ENCODE data around the gene LRSAM1.

Gene LRSAM1
- long read RNA-seq, donor 1, partial matches to known transcripts, result 0 of 3 reads
- long read RNA-seq, donor 1, other reads (novel, unspliced or antisense), result 0 of 3 reads
- long read RNA-seq, donor 2, partial matches to known transcripts, result 0 of 1 reads
- long read RNA-seq, donor 2, other reads (novel, unspliced or antisense), result 0 of 1 reads
- long read RNA-seq, donor 3, partial matches to known transcripts, result 0 of 1 reads
- long read RNA-seq, donor 3, other reads (novel, unspliced or antisense), result 0 of 1 reads
- long read RNA-seq, donor 4, result 0 reads
- long read RNA-seq, donor 5, result 0 reads
- long read RNA-seq, donor 6, partial matches to known transcripts, result 0 of 2 reads
- long read RNA-seq, donor 6, other reads (novel, unspliced or antisense), result 0 of 2 reads
- long read RNA-seq, donor 7, partial matches to known transcripts, result 0 of 2 reads
- long read RNA-seq, donor 7, other reads (novel, unspliced or antisense), result 0 of 2 reads
- long read RNA-seq, donor 8, partial matches to known transcripts, result 0 of 1 reads
- long read RNA-seq, donor 8, other reads (novel, unspliced or antisense), result 0 of 1 reads

GRCh38 chr9:127450830-127451607, at the start of gene LRSAM1, which contains the start of gene RPL12:
TSS of gene LRSAM1 (plus strand) at chr9:127451510. CDS start at chr9:127454528, 3,018 bp downstream.
TSS of gene RPL12 (minus strand) at chr9:127451406. CDS start at chr9:127451317, 89 bp downstream.
- peak; percentile 97 for DNase-seq

DNA sequence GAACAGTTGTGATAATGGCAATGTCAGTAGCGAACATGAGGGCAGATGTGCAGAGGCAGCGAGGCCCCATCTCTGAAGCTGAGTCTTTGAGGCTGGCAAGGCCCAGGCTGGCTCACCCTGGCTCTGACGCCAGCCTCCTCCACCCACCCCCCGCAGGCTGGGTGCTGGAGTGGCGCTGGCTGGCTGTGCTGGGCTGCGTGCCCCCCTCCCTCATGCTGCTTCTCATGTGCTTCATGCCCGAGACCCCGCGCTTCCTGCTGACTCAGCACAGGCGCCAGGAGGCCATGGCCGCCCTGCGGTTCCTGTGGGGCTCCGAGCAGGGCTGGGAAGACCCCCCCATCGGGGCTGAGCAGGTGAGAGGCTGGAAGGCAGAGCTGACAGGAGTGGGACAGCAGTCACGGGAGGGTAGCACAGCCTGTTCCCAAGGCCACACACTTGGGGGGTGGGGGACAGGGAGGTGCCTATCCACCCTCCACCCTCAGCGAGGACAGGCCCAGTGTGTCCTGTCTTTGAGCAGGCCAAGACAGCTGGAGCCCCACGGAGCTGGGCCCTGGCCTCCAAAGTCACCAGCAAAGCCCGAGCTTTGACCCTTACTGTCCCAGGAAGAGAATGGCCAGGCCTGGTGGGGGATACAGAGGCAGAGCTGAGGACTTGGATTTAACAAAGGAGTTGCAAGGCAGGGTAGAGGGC, 48.8 kb upstream of the LRSAM1 start:
- DNase-seq, result no peak

- DNase-seq, result no peak
Observed at GRCh38 chr9:127403507-127404192, 47.7 kb upstream of the LRSAM1 start.

- DNase-seq, result no peak
Observed at GRCh38 chr9:127404631-127405030, 46.7 kb upstream of the LRSAM1 start.

GRCh38 chr9:127405344-127406125, 45.8 kb upstream of the LRSAM1 start:
- no peak for DNase-seq

- no peak for DNase-seq
Observed at GRCh38 chr9:127406799-127407491, 44.4 kb upstream of the LRSAM1 start.

GRCh38 chr9:127407492-127407843, 43.8 kb upstream of the LRSAM1 start:
- no peak for DNase-seq

DNA sequence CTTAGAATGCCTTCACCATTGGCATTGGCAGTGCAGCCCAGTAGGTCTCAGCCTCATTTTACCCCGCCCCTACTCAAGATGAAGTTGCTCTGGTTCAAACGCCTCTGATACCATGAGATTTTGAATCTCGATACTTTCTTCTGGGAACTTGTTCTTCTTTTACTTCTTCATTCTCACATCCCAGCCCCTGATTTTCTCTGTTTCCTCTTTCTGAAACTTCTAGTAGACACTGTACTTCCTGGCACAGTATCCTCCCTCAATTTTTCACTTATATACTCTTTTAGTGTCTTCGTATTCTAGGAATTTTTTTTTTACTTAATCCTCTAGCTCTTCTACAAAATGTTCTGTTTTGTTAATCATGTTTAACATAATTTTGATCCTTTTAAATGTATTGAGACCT, 40.2 kb upstream of the LRSAM1 start:
- DNase-seq, result no peak

GRCh38 chr9:127415141-127415540, 36.2 kb upstream of the LRSAM1 start:
- DNase-seq, result no peak

- no peak for DNase-seq
Observed at GRCh38 chr9:127415657-127416056, 35.7 kb upstream of the LRSAM1 start.

DNA sequence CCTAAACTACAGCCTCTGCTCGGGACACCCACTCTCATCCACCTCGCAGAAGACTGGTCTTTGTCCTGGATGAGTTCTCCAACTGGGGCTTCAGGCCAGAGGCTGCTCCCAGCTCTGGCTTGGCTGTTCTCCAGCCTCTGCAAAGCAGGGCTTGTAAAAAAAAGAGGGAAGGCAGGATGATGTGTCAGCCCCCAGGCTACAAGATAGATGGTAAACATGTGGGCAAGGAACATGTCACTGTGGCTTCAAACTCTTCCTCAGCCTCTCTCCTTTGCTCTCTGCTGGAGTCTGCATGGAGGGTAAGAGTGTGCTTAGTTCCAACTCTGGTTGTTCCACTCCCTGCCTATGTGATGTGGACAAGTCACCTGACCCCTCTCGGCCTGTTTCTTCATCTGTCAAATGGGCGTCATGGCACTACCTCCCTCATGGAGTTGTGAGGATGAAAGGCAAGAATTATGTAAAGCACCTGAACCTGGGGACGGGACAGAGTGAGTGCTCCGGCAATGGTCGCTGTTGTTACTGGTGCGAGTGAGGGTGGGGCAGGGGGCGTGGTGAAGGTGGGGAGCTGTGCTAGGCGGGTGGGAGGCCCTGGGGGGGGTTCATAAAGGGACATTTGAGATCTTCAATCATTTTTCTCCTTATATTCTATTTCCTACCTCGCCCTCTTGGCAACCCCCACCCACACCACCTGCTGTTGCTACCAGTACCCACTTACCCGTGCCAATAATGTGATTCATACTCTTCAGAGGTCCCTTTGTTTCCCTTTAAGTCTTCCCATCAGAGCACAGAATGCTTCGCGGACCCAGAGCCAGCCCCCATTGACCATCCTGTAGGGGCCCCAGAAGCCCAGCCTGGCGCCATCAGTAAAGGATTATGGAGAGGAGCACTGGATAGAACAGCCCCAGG, 33.9 kb upstream of the LRSAM1 start:
- no peak for DNase-seq

DNA sequence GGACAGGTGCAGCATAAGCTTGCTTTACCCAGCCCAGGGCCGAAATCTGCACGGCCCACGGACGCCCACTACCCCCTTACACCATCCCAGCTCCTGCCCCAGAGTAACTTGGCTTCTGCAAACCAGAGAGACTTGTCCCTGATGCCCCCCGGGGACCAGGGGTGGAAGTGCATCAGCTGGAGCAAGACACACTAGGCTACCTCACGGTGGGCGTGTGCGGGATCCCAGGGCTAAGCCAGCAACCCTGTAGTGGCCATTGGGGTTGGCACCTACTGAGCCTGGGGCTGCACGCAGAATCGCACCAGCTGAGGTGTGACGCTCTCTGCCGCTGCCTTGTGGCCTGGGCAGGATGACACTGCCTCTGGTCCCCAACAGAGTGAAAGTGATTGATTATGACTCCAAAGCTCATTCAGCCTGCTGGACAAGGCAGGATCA, 33.3 kb upstream of the LRSAM1 start:
- no peak for DNase-seq

DNA sequence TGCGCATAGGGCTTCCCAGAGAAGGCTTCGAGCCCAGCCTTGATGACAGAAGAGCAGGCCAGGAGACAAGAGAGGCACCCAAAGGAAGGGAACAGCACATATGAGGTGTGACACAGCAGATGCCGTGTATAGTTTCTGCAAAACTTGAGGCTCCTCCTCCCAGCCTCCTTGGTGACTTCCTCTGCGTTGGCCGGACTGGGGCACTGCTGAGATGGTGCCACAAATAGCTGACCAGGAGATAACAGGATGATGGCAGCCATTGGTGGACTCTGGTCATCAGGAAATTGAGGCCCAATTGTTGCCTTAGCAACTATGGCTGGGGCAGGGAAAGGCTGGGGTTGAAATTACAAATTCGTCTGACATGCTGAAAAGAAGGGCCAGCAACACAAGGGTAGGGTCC, 32.0 kb upstream of the LRSAM1 start:
- no peak for DNase-seq

DNA sequence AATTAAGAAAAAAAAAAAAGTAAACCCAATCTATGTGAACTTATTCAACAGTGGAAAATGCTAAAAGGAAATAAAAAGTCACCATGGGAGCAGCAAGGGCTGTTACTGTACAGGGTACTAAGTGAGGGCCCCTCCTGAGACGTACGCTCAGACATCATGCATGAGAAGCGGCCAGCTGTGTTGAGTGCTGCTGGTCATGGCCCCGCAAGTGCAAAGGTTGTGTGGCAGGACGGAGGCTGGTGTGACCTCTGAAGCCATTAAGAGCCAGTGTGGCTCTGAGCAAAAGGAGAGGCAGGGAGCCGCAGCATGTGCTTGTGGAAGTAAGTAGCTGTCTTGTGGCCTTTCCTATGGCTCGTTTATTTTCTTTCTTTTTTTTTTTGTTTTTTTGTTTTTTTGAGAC, 30.3 kb upstream of the LRSAM1 start:
- no peak for DNase-seq

- DNase-seq, result no peak
Observed at GRCh38 chr9:127422133-127422782, 29.1 kb upstream of the LRSAM1 start.

DNA sequence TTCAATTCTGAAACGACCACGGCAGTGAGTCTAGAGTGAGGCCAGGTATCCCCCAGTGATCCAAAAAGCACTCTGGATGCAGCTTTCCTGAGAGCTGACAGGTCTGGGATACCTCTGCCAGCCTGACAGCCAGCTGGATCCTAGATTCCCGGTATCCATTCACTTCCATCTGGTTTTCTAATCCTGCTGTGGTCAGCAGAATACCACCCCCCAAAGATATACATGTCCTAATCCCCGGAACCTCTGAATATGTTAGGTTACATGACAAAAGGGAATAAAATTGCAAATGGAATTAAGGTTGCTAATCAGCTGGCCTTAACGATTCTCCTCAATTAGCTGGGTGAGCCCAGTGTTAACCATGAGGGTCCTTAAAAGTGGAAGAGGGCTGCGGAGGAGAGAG, 28.5 kb upstream of the LRSAM1 start:
- no peak for DNase-seq

GRCh38 chr9:127423476-127423933, 27.8 kb upstream of the LRSAM1 start:
- DNase-seq, result no peak

GRCh38 chr9:127423934-127424675, 27.2 kb upstream of the LRSAM1 start, which contains the start of gene ZNF79:
TSS of gene ZNF79 (plus strand) at chr9:127424382. CDS start at chr9:127424788, 406 bp downstream.
- DNase-seq, result peak; percentile 98
